Calu3 (cell line): ENCODE measurements around the gene DDX20. TPM values are rescaled to one million over a fixed set of nuclear protein-coding genes. Genes with fewer than 3 reads are reported as not detected.

Source experiments
- BruUV-seq: library from RNA; stranded (reverse); fragments of 400-500 nt; replicated peaks from 2 replicates; lab custom pipeline; 2021; lab: Mats Ljungman, UMichigan
- CTCF ChIA-PET: fragments of 300-600 bp; sonication (Branson Sonifier 250); formaldehyde crosslinking; loops from one replicate; lab custom pipeline; 2022; ENCODE audit warnings: antibody characterized with exemption; lab: Charles Lee
- DNase-seq: peaks from one replicate; pipeline ENCODE4 v3.0.0; 2022
- H3K27ac Mint-ChIP-seq: one replicate; pipeline ENCODE4 v1.8.0; 2022; ENCODE audit warnings: mixed read lengths; ENCODE audit not compliant: unreplicated experiment
- H3K27me3 Mint-ChIP-seq: one replicate; pipeline ENCODE4 v1.8.0; 2022; ENCODE audit warnings: mixed read lengths; ENCODE audit not compliant: unreplicated experiment
- H3K36me3 Mint-ChIP-seq: one replicate; pipeline ENCODE4 v1.8.0; 2022; ENCODE audit warnings: mild to moderate bottlenecking, moderate library complexity, mixed read lengths; ENCODE audit not compliant: insufficient read depth, unreplicated experiment
- H3K4me1 Mint-ChIP-seq: one replicate; pipeline ENCODE4 v1.8.0; 2022; ENCODE audit warnings: mild to moderate bottlenecking, low read depth, mixed read lengths; ENCODE audit not compliant: unreplicated experiment
- H3K4me3 Mint-ChIP-seq: one replicate; pipeline ENCODE4 v1.8.0; 2022; ENCODE audit warnings: mild to moderate bottlenecking, low read depth, moderate library complexity, mixed read lengths; ENCODE audit not compliant: unreplicated experiment
- H3K9me3 Mint-ChIP-seq: one replicate; pipeline ENCODE4 v1.8.0; 2022; ENCODE audit warnings: low read depth, mixed read lengths; ENCODE audit not compliant: unreplicated experiment
- intact Hi-C: fragments of 100-400 bp; cut with micrococcal nuclease; formaldehyde crosslinking; loops from one replicate; pipeline ENCODE4 v1.10.0; 2022; ENCODE audit not compliant: unreplicated experiment
- total RNA-seq: library from RNA; stranded (reverse); gene quantifications from 2 replicates; pipeline ENCODE4 v1.2.3, GENCODE V29; 2022
- TF ChIP-seq, protein P1 (sequence below): fragments of 200-600 bp; IDR thresholded peaks from one replicate; pipeline ENCODE4 v1.8.0; 2022; ENCODE audit warnings: antibody characterized with exemption; ENCODE audit not compliant: unreplicated experiment

Gene DDX20
- total RNA-seq, 1 experiment from 2014 or later, result 8.9 TPM

GRCh38 chr1:111747282-111747734, 8.4 kb upstream of the DDX20 start:
- intact Hi-C loops, result loop anchor here (5.0 kb wide), 2 partner anchors 35 to 265 kb away; no protein-coding TSS in a partner anchor
- Mint-ChIP-seq H3K4me3 (no peak overlapping the region), H3K27ac (no peak overlapping the region), H3K27me3 (peaks cover 67% of the 10 kb centered on the region), H3K4me1 (no peaks in the 10 kb centered on the region), H3K36me3 (no peaks in the 10 kb centered on the region), H3K9me3 (no peaks in the 10 kb centered on the region)
- BruUV-seq, result no TSS peak
- TF ChIP-seq, protein P1, sequence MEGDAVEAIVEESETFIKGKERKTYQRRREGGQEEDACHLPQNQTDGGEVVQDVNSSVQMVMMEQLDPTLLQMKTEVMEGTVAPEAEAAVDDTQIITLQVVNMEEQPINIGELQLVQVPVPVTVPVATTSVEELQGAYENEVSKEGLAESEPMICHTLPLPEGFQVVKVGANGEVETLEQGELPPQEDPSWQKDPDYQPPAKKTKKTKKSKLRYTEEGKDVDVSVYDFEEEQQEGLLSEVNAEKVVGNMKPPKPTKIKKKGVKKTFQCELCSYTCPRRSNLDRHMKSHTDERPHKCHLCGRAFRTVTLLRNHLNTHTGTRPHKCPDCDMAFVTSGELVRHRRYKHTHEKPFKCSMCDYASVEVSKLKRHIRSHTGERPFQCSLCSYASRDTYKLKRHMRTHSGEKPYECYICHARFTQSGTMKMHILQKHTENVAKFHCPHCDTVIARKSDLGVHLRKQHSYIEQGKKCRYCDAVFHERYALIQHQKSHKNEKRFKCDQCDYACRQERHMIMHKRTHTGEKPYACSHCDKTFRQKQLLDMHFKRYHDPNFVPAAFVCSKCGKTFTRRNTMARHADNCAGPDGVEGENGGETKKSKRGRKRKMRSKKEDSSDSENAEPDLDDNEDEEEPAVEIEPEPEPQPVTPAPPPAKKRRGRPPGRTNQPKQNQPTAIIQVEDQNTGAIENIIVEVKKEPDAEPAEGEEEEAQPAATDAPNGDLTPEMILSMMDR, result peak; percentile 53
- CTCF ChIA-PET, result interaction anchor here (0.9 to 1.4 kb wide), 4 partner anchors 22 to 265 kb away, joined by 3 to 15 read pairs (median 6); no protein-coding TSS in a partner anchor
- DNase-seq, result peak; percentile 68

DNA sequence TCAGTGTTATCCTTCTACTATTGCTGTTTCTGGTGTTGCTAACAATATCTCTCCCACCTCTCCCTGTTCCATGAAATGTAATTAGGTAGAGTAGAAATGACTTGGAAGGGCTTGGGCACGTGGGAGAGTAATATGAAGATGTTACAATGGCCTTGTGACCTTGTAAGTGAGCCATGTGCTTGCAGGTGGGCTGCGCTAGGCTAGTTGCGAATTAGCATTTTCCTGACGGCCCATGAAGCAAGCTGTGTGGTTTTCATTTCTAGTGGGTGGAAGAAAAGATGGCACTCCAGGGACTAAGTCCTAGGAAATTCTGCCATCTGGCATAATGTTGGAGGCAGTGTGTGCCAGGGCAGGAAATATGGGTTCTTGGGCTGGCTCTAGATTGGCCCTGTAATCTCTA, 7.8 kb upstream of the DDX20 start:
- Mint-ChIP-seq H3K27me3 (peaks cover 64% of the 10 kb centered on the region), H3K4me3 (no peak overlapping the region), H3K27ac (no peak overlapping the region), H3K9me3 (no peaks in the 10 kb centered on the region), H3K4me1 (no peaks in the 10 kb centered on the region), H3K36me3 (no peaks in the 10 kb centered on the region)
- no TSS peak for BruUV-seq
- TF ChIP-seq, protein P1, result no peak
- CTCF ChIA-PET, result interaction anchor here (0.5 to 1.4 kb wide), 3 partner anchors 240 to 1128 kb away, joined by 4 to 6 read pairs (median 5); no protein-coding TSS in a partner anchor
- no peak for DNase-seq
- intact Hi-C loops, result loop anchor here (5.0 kb wide), 2 partner anchors 36 to 266 kb away; no protein-coding TSS in a partner anchor

DNA sequence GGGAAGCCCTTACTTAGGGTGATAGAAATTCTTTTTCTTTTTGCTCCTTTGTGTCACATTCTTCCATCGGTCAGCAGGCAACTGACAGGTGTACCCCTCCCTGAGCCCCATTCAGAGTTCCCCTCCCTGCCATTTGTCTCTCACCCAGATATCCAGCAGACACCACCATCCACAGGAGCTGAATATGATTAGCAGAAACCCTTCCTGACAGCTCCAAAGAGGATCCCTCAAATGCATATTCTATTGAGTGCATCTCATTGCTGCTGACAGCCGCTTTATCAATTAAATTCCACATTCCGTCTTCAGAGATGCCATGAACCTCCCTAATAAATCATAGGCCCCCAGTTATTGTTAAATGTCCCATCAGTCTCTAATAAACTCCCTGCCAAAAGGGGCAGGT, 6.1 kb upstream of the DDX20 start:
- no peak overlapping the region for H3K4me3 Mint-ChIP-seq
- no peaks in the 10 kb centered on the region for H3K36me3 Mint-ChIP-seq
- H3K27me3 Mint-ChIP-seq, result peaks cover 64% of the 10 kb centered on the region
- no peaks in the 10 kb centered on the region for H3K9me3 Mint-ChIP-seq
- intact Hi-C loops, result loop anchor here (5.0 kb wide), 2 partner anchors 37 to 267 kb away; no protein-coding TSS in a partner anchor
- no peak for DNase-seq
- peaks cover 4% of the 10 kb centered on the region for H3K4me1 Mint-ChIP-seq
- TF ChIP-seq, protein P1, result no peak
- CTCF ChIA-PET, result no interaction called here
- no TSS peak for BruUV-seq
- H3K27ac Mint-ChIP-seq, result no peak overlapping the region

GRCh38 chr1:111750856-111751255, 4.8 kb upstream of the DDX20 start:
- intact Hi-C loops, result no loop called here
- DNase-seq, result no peak
- BruUV-seq, result no TSS peak

More at GRCh38 chr1:111750856-111751255, 4.8 kb upstream of the DDX20 start:
- Mint-ChIP-seq H3K4me1 (peaks cover 8% of the 10 kb centered on the region), H3K27ac (no peak overlapping the region), H3K9me3 (no peaks in the 10 kb centered on the region), H3K27me3 (peaks cover 64% of the 10 kb centered on the region), H3K36me3 (peaks cover 11% of the 10 kb centered on the region), H3K4me3 (no peak overlapping the region)
- CTCF ChIA-PET, result no interaction called here
- TF ChIP-seq, protein P1, result no peak
